GM23248 (cell line): Measurements from ENCODE around the gene CHRD. TPM values are rescaled to one million over a fixed set of nuclear protein-coding genes. Genes with fewer than 3 reads are reported as not detected.

Experiments
- DNase-seq: peaks from one replicate; pipeline ENCODE4 v3.0.0-alpha.2; 2015
- H2AFZ ChIP-seq: fragments of 200-600 bp; sonication (generic); 2 replicates; pipeline ENCODE4 v1.6.1; 2016; ENCODE audit warnings: antibody characterized with exemption
- H3F3A ChIP-seq: fragments of 200-600 bp; sonication (generic); 2 replicates; pipeline ENCODE4 v1.6.1; 2016; ENCODE audit warnings: mild to moderate bottlenecking, antibody characterized with exemption, mixed run types; ENCODE audit not compliant: insufficient read depth
- H3K27ac ChIP-seq: fragments of 200-600 bp; sonication (generic); 2 replicates; pipeline ENCODE4 v1.5.1; 2016; ENCODE audit warnings: mild to moderate bottlenecking
- H3K27me3 ChIP-seq: fragments of 200-600 bp; sonication (generic); replicated peaks from 2 replicates; pipeline ENCODE4 v1.6.1; 2016; ENCODE audit warnings: mild to moderate bottlenecking; ENCODE audit not compliant: insufficient read depth
- H3K36me3 ChIP-seq: fragments of 200-600 bp; sonication (generic); 2 replicates; pipeline ENCODE4 v1.6.1; 2016; ENCODE audit warnings: low read depth, mild to moderate bottlenecking
- H3K4me1 ChIP-seq: fragments of 200-600 bp; sonication (generic); 2 replicates; pipeline ENCODE4 v1.6.1; 2016; ENCODE audit warnings: mild to moderate bottlenecking; ENCODE audit not compliant: insufficient read depth
- H3K4me2 ChIP-seq: fragments of 200-600 bp; sonication (generic); one replicate; pipeline ENCODE4 v1.6.1; 2016; ENCODE audit warnings: mild to moderate bottlenecking; ENCODE audit not compliant: unreplicated experiment
- H3K4me3 ChIP-seq: fragments of 200-600 bp; sonication (generic); 2 replicates; pipeline ENCODE4 v1.5.1; 2016; ENCODE audit warnings: mild to moderate bottlenecking
- H3K79me2 ChIP-seq: fragments of 200-600 bp; sonication (generic); 2 replicates; pipeline ENCODE4 v1.6.1; 2016; ENCODE audit warnings: mild to moderate bottlenecking; ENCODE audit not compliant: insufficient read depth
- H3K9ac ChIP-seq: fragments of 200-600 bp; sonication (generic); 2 replicates; pipeline ENCODE4 v1.6.1; 2016; ENCODE audit warnings: mild to moderate bottlenecking
- H3K9me2 ChIP-seq: fragments of 200-600 bp; sonication (generic); 2 replicates; pipeline ENCODE4 v1.6.1; 2016; ENCODE audit warnings: mixed run types, mild to moderate bottlenecking, moderate library complexity; ENCODE audit not compliant: insufficient read depth
- H3K9me3 ChIP-seq: fragments of 200-600 bp; sonication (generic); one replicate; pipeline ENCODE4 v1.6.1; 2017; ENCODE audit warnings: low read depth
- H4K20me1 ChIP-seq: fragments of 200-600 bp; sonication (generic); 2 replicates; pipeline ENCODE4 v1.6.0; 2016; ENCODE audit not compliant: insufficient read depth
- EZH2 ChIP-seq: fragments of 200-600 bp; sonication (generic); IDR thresholded peaks from 2 replicates; pipeline ENCODE4 v1.6.1; 2018; ENCODE audit warnings: antibody characterized with exemption, mild to moderate bottlenecking; ENCODE audit not compliant: insufficient read depth, poor library complexity, severe bottlenecking
- EZH2phosphoT487 ChIP-seq: fragments of 200-600 bp; sonication (generic); IDR thresholded peaks from 2 replicates; pipeline ENCODE4 v1.6.1; 2018; ENCODE audit warnings: antibody characterized with exemption, moderate library complexity, mild to moderate bottlenecking, low read depth; ENCODE audit not compliant: insufficient read depth
- WGBS, 2 experiments: methylation state at CpG; one replicate each; pipeline ENCODE4 v1.1.6; 2015 to 2017; ENCODE audit warnings: low lambda C conversion rate in 2 of 2, low coverage in 1 of 2; ENCODE audit errors: missing lambda C conversion rate in 2 of 2; 5-methylcytosine and 5-hydroxymethylcytosine counted together
- in situ Hi-C: fragments of 300-500 bp; cut with MboI; formaldehyde crosslinking; loops from 2 replicates; pipeline ENCODE4 v1.15.0; 2020
- polyA plus RNA-seq: library from polyadenylated mRNA; unstranded; fragments of >200 nt; fragmentation: Nextera tagmentation; extraction: Ambion mirVana; gene quantifications from 2 replicates; pipeline ENCODE4 v1.2.1, GENCODE V29; 2016
- total RNA-seq: library from RNA; depleted of rRNA; stranded (reverse); fragments of >200 nt; shearing (Covaris generic); gene quantifications from 2 replicates; pipeline ENCODE4 v1.2.3, GENCODE V29; 2014

Gene CHRD
- total and polyA plus RNA-seq, 2 experiments from 2014 or later: 0.15 to 0.22 TPM

DNA sequence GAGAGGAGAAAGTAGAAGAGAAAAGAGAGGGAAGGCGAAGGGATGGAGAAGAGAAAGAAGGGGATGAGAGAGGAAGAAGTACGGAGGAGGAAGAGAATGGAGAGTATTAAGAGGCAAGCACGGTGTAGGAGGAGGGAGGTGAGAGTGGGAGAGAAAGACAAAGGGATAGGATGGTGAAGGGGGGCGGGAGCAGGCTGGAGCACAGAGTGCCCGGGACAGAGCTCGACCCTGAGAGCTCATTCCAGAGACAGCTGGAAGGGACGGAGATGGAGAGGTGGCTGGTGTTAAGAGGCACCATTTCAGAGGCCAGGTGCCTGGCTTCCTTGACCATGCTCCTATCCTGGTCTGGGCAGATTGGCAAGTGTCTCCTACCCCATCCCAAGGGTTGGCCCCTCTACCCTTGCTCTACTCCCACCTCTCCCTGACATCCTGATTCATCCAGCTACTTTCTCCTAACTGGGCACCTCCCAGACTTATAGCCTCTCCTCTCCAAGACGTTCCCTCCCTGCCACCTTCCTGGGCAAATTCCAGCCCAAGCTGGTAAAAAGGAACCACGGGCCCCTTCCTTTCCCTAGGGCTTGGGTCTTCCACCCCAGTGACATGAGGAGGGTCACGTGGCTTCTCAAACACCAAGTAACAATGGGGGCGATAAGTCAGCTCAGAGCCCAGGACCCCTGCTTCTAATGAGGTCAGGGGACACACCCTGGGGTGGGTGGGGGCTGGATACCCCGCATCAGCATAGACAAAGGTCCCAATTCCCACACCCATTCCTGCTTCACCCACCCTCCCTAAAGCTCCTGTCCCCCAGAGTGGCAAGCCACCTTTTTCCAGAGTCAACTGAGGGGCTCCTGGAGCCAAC is 19.6 kb upstream of the CHRD start:
- Histone ChIP-seq H3K4me3 (peak overlapping the region; percentile 85), H3K27ac (no peak overlapping the region), H3K9ac (peak overlapping the region; percentile 97; the same call in 1 of the 2 replicates), H3K9me3 (no peaks in the 10 kb centered on the region), H3F3A (peaks cover 8% of the 10 kb centered on the region; the same call in 1 of the 2 replicates), H3K4me2 (peak overlapping the region; percentile 88), H4K20me1 (no peaks in the 10 kb centered on the region), H3K4me1 (peaks cover 19% of the 10 kb centered on the region), H3K27me3 (no peaks in the 10 kb centered on the region), H2AFZ (peak overlapping the region; percentile 87; the same call in 1 of the 2 replicates), H3K79me2 (peaks cover 23% of the 10 kb centered on the region), H3K36me3 (peaks cover 7% of the 10 kb centered on the region; the same call in 1 of the 2 replicates), H3K9me2 (no peaks in the 10 kb centered on the region)
- in situ Hi-C loops: loop anchor here (25.0 kb wide), 1 partner anchor 427 kb away; no protein-coding TSS in a partner anchor
- no peak for DNase-seq
- WGBS, 2 experiments: 77 to 81% methylated on average over 10 to 12 of the region's 12 CpGs
- TF ChIP-seq EZH2phosphoT487 (no peak), EZH2 (no peak)

DNA sequence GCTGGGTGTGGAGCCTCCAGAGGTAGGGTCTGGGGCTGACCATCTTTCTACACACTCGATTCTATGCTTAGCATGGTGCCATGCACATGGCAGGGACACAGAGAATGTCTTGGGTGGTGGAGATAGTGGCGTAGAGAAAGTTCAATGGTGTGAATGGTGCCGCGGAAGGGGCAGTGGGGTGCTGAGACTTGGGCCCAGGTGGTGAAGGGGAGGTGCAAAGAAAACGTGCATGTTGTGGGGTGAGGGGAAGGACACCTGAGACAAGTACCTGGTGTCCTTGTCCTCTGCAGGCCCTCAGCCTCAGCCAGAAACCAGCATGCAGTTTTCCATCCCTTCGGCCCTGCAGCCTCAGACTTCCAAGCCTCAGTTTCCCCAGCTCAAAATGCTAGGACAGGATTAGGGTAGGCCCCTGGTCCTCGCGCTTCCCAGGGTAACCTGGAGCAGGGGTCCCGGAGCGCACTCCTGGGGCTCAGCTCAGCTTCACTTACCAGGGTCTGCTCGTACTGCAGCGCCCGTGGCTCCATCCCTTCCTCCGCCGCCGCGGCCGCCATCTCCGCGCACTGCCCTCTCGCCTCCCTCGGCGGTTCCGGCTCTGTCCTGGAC is 18.8 kb upstream of the CHRD start:
- peak overlapping the region; percentile 98 for H3K27ac ChIP-seq
- no peaks in the 10 kb centered on the region for H3K9me3 ChIP-seq
- H3K27me3 ChIP-seq: no peaks in the 10 kb centered on the region

DNA sequence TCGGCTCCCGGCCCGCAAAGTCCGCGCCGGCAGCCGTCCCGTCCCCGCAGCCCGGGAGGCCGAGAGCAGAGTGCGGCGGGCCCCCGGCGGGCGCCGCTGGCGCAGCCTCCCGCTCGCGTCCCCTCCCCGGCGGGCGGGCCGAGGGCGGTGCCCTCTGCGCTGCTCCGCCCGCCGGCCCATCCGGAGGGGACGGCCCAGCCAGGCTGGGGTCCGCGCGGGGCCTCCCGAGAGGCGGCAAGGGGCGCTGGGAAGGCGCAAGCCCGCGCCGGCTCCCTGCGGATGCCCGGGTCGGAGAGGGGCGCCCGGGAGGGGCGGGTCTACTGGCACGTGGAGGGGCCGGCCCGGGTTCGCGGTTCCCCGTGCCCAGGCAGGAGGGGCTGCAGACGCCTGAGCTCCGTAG is 18.3 kb upstream of the CHRD start, which contains the start of the genes CLCN2 and POLR2H:
Gene CLCN2, minus strand, starts transcription at position 74 of the 400 bp plus-strand sequence. CDS start 126 bp downstream, outside the sequence.
Gene POLR2H, plus strand, starts transcription at position 179 of the 400 bp plus-strand sequence. CDS start 1,783 bp downstream, outside the sequence.
- H3K4me3 ChIP-seq: peak within 1 kb of the TSS; percentile 85
- peaks cover 9% of the 10 kb centered on the region; the same call in 1 of the 2 replicates for H3K36me3 ChIP-seq
- in situ Hi-C loops: loop anchor here (25.0 kb wide), 1 partner anchor 426 kb away; no protein-coding TSS in a partner anchor
- TF ChIP-seq EZH2phosphoT487 (no peak), EZH2 (no peak)
- peaks cover 19% of the 10 kb centered on the region for H3K4me1 ChIP-seq
- peak within 1 kb of the TSS; percentile 87 for H2AFZ ChIP-seq
- DNase-seq: peak; percentile 75
- WGBS, 2 experiments: 0 to 1% methylated on average over 39 to 44 of the region's 56 CpGs
- H4K20me1 ChIP-seq: no peaks in the 10 kb centered on the region
- peaks cover 11% of the 10 kb centered on the region; the same call in 1 of the 2 replicates for H3F3A ChIP-seq
- H3K9me3 ChIP-seq: no peaks in the 10 kb centered on the region
- H3K4me2 ChIP-seq: peak within 1 kb of the TSS; percentile 88
- peak within 1 kb of the TSS; percentile 97 for H3K9ac ChIP-seq
- no peaks in the 10 kb centered on the region for H3K27me3 ChIP-seq
- H3K79me2 ChIP-seq: peaks cover 31% of the 10 kb centered on the region
- peak within 1 kb of the TSS; percentile 98 for H3K27ac ChIP-seq
- H3K9me2 ChIP-seq: no peaks in the 10 kb centered on the region

More for the DNA sequence above, 18.8 kb upstream of the CHRD start:
- Histone ChIP-seq H3K4me2 (peak overlapping the region; percentile 88), H3K4me3 (peak overlapping the region; percentile 85), H3K9ac (peak overlapping the region; percentile 97), H3K4me1 (peaks cover 19% of the 10 kb centered on the region), H3K9me2 (no peaks in the 10 kb centered on the region), H3K79me2 (peaks cover 26% of the 10 kb centered on the region), H3K36me3 (peaks cover 8% of the 10 kb centered on the region; the same call in 1 of the 2 replicates), H4K20me1 (no peaks in the 10 kb centered on the region), H3F3A (peaks cover 9% of the 10 kb centered on the region; the same call in 1 of the 2 replicates), H2AFZ (peak overlapping the region; percentile 87)
- no peak for DNase-seq
- no peak for TF ChIP-seq EZH2
- no peak for TF ChIP-seq EZH2phosphoT487
- 6 to 7% methylated on average over 23 to 24 of the region's 24 CpGs for WGBS, 2 experiments
- in situ Hi-C loops: loop anchor here (25.0 kb wide), 1 partner anchor 426 kb away; no protein-coding TSS in a partner anchor
